Measurements from ENCODE around the gene TRRAP. TPM values are rescaled to one million over a fixed set of nuclear protein-coding genes. Genes with fewer than 3 reads are reported as not detected.

Gene TRRAP
- total and polyA plus RNA-seq, 5 experiments from 2014 or later, result 2.6 to 63.4 (median 5.9) TPM

DNA sequence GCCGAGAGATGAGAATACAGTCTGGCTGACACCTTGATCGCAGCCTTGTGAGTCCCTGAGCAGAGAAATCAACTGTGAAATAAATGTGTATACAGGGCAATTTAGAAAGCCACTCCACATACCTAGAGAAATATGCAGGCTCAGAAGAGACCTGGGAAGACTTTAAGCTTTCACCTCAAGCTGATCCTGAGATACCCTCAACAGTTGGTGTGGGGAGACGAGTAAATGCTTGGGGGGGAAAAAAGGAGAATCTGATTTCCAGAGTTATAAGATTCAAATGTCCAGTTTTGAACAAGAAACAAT is 142.0 kb downstream of the TRRAP start:
- Mint-ChIP-seq H3K4me1 (peaks cover 6 to 16% (median 9%) of the 10 kb centered on the region in 4 donors), H3K36me3 (peaks cover 11 to 54% (median 24%) of the 10 kb centered on the region in 3 donors), H3K4me3 (no peak overlapping the region), H3K27me3 (no peaks in the 10 kb centered on the region), H3K27ac (no peak overlapping the region), H3K9me3 (no peaks in the 10 kb centered on the region)
- ATAC-seq (no peak), DNase-seq (no peak)
- POLR2A ChIA-PET, result no interaction called here

- Mint-ChIP-seq H3K4me3 (no peak overlapping the region), H3K4me1 (peaks cover 0 to 12% (median 6%) of the 10 kb centered on the region in 4 donors), H3K36me3 (peaks cover 5 to 43% (median 13%) of the 10 kb centered on the region in 3 donors), H3K9me3 (no peaks in the 10 kb centered on the region), H3K27me3 (no peaks in the 10 kb centered on the region), H3K27ac (peak overlapping the region in 5 of 10 donors; percentile 6 to 86 (median 45))
- POLR2A ChIA-PET, result interaction anchor here (0.6 kb wide), 1 partner anchor 155 kb away, joined by 3 read pairs; no protein-coding TSS in a partner anchor
- DNase-seq, result peak in 1 of 10 donors; percentile 8
- ATAC-seq, result no peak
Observed at GRCh38 chr7:99021941-99022560, 143.7 kb downstream of the TRRAP start.

DNA sequence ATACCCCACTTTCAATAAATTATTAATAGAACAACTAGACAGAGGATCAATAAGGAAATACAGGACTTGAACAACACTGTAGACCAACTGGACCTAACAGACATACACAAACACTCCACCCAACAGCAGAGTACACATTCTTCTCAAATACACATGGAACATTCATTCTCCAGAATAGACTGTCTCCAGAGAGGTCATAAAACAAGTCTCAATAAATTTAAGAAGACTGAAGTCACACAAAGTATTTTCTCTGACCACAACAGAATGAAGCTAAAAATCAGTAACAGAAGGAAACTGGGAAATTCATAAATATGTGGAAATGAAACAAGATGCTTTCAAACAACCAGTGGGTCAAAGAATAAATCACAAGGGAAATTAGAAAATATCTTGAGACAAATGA is 145.7 kb downstream of the TRRAP start:
- ATAC-seq (no peak), DNase-seq (no peak)
- H3K4me1 Mint-ChIP-seq, result peaks cover 0 to 13% (median 5%) of the 10 kb centered on the region in 4 donors
- no peak overlapping the region for H3K4me3 Mint-ChIP-seq
- H3K27ac Mint-ChIP-seq, result peak overlapping the region in 5 of 10 donors; percentile 3 to 83 (median 68)
- H3K36me3 Mint-ChIP-seq, result peaks cover 1 to 53% (median 15%) of the 10 kb centered on the region in 3 donors
- POLR2A ChIA-PET, result no interaction called here
- no peaks in the 10 kb centered on the region for H3K9me3 Mint-ChIP-seq
- no peaks in the 10 kb centered on the region for H3K27me3 Mint-ChIP-seq

DNA sequence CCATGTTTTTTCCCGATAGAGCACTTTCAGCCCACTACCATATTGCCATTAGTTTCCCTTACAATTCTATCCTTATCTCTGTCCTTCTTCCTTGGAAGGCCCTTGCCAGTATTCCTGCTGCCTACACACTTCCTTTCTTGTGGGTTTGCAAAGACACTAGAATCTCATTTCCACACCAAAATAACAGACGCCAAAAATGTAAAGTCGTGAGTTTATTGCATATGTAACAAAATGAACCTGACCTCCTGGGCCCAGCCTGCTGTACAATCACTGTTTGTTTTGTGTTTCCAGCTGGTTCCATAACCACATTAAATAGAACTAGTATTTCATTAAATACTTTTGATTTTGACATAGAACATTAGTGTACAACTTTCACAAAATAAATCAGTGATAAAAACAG is 148.9 kb downstream of the TRRAP start:
- Mint-ChIP-seq H3K36me3 (peaks cover 0 to 61% (median 6%) of the 10 kb centered on the region in 3 donors), H3K4me1 (peaks cover 0 to 13% (median 3%) of the 10 kb centered on the region in 4 donors), H3K27me3 (no peaks in the 10 kb centered on the region), H3K9me3 (no peaks in the 10 kb centered on the region), H3K27ac (peak overlapping the region in 8 of 10 donors; percentile 4 to 91 (median 75)), H3K4me3 (no peak overlapping the region)
- POLR2A ChIA-PET, result no interaction called here
- DNase-seq (no peak), ATAC-seq (no peak)

GRCh38 chr7:99027841-99028240 is 149.5 kb downstream of the TRRAP start:
- peak overlapping the region in 1 of 10 donors; percentile 48 for H3K27ac Mint-ChIP-seq
- no peak for ATAC-seq
- H3K27me3 Mint-ChIP-seq, result no peaks in the 10 kb centered on the region
- H3K4me1 Mint-ChIP-seq, result peaks cover 0 to 13% (median 2%) of the 10 kb centered on the region in 4 donors
- POLR2A ChIA-PET, result no interaction called here
- H3K4me3 Mint-ChIP-seq, result no peak overlapping the region
- DNase-seq, result no peak
- H3K9me3 Mint-ChIP-seq, result no peaks in the 10 kb centered on the region
- H3K36me3 Mint-ChIP-seq, result peaks cover 0 to 67% (median 6%) of the 10 kb centered on the region in 3 donors

DNA sequence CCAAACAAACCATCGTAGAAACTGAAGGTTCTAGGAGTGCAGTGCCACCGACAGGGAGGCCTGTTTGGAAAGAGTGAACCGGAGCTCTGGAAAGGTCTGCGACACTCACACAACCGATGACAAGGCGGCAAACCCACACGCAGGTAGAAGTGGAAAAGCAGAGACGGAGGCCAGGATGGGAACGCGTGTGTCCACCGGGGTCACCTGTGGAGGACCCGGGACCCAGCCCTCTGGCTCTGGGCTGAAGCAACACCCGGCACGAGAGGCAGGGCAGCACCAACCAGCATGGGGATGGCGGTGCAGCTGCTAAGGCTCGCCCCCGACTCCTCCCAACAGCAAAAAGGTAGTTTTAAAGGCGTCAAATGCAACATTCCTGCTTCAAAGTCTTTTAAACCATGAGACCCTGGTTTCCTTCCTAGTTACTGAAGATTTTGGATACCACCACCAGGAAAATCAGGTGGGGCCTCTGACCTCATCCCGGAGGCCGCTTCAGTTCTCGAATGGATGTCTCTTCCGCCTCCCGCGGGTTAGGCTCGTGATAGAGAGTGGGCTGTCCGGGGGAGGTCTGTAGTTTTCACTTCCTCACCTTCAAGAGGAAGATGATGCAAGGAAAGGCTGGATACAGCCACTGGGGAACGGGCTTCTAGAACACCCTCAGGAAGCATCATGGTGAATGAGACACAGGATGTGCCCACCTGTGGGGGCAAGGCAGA is 150.1 kb downstream of the TRRAP start:
- Mint-ChIP-seq H3K36me3 (peaks cover 0 to 68% (median 6%) of the 10 kb centered on the region in 3 donors), H3K4me1 (peaks cover 0 to 8% (median under 1%) of the 10 kb centered on the region in 4 donors), H3K27me3 (no peaks in the 10 kb centered on the region), H3K27ac (peak overlapping the region in 1 of 10 donors; percentile 56), H3K4me3 (no peak overlapping the region), H3K9me3 (no peaks in the 10 kb centered on the region)
- POLR2A ChIA-PET, result no interaction called here
- no peak for DNase-seq
- ATAC-seq, result no peak

- Mint-ChIP-seq H3K27me3 (no peaks in the 10 kb centered on the region), H3K36me3 (peaks cover 0 to 79% (median 6%) of the 10 kb centered on the region in 3 donors), H3K27ac (peak overlapping the region in 7 of 10 donors; percentile 21 to 76 (median 55)), H3K4me3 (no peak overlapping the region), H3K9me3 (no peaks in the 10 kb centered on the region), H3K4me1 (peaks cover 0 to 3% (median under 1%) of the 10 kb centered on the region in 4 donors)
- ATAC-seq (no peak), DNase-seq (no peak)
- POLR2A ChIA-PET, result no interaction called here
Observed at GRCh38 chr7:99029466-99030435, 151.4 kb downstream of the TRRAP start.

DNA sequence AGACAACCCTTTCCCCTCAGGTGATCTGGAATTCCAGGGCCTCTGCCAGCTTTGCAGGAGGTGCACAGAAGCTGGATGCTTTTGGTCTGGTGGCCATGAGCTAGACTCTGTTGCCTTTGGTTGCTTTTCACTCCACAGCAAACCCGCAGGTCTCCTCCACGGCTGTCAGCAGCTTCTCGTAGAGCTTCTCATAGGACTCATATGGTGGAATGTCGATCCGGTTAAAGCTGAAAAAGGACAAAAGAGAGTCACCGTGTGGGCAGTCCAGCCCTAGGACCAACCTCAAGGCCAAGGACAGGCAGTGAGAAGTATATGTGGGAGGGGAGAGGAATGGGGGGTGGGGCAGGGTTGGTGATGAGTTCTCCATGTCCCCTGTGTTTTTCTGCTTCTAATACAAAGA is 152.1 kb downstream of the TRRAP start:
- POLR2A ChIA-PET, result no interaction called here
- H3K4me1 Mint-ChIP-seq, result peaks cover 0 to 2% (median under 1%) of the 10 kb centered on the region in 4 donors
- H3K27me3 Mint-ChIP-seq, result no peaks in the 10 kb centered on the region
- DNase-seq, result no peak
- ATAC-seq, result no peak
- H3K4me3 Mint-ChIP-seq, result no peak overlapping the region
- peaks cover 0 to 86% (median 8%) of the 10 kb centered on the region in 3 donors for H3K36me3 Mint-ChIP-seq
- H3K9me3 Mint-ChIP-seq, result no peaks in the 10 kb centered on the region
- peak overlapping the region in 3 of 10 donors; percentile 36 to 64 (median 59) for H3K27ac Mint-ChIP-seq

GRCh38 chr7:99030951-99031350 is 152.6 kb downstream of the TRRAP start:
- no peaks in the 10 kb centered on the region for H3K9me3 Mint-ChIP-seq
- peaks cover 0 to 86% (median 13%) of the 10 kb centered on the region in 3 donors for H3K36me3 Mint-ChIP-seq
- DNase-seq (no peak), ATAC-seq (no peak)
- POLR2A ChIA-PET, result interaction anchor here (0.7 kb wide), 1 partner anchor 14 kb away, joined by 3 read pairs; no protein-coding TSS in a partner anchor
- H3K27ac Mint-ChIP-seq, result peak overlapping the region in 6 of 10 donors; percentile 10 to 60 (median 41)
- H3K4me1 Mint-ChIP-seq, result peaks cover 0 to 2% (median under 1%) of the 10 kb centered on the region in 4 donors
- no peaks in the 10 kb centered on the region for H3K27me3 Mint-ChIP-seq
- H3K4me3 Mint-ChIP-seq, result no peak overlapping the region

DNA sequence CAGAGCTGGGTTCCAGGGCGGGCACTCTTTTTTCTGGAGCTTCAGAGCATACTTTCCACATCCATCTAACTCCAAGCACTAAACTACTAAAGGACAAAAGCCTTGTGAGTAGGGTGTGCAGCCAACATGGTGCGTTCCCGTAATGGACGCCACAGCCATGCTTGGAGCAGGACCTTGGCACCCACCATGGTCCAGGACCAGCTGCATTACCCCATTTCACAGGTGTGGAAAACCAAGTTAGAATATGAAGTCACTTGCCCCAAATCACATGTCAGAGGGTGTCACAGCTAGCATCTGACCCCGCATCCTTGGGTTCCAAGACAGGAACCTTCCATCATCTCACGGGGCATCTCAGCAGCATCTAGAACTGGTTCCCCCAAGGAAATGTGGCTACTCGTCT is 153.2 kb downstream of the TRRAP start:
- no peak for ATAC-seq
- H3K4me1 Mint-ChIP-seq, result peaks cover 0 to 2% (median under 1%) of the 10 kb centered on the region in 4 donors
- DNase-seq, result no peak
- H3K4me3 Mint-ChIP-seq, result no peak overlapping the region
- H3K36me3 Mint-ChIP-seq, result peaks cover 0 to 92% (median 14%) of the 10 kb centered on the region in 3 donors
- POLR2A ChIA-PET, result interaction anchor here (0.7 kb wide), 1 partner anchor 15 kb away, joined by 3 read pairs; no protein-coding TSS in a partner anchor
- H3K27ac Mint-ChIP-seq, result peak overlapping the region in 1 of 10 donors; percentile 46
- no peaks in the 10 kb centered on the region for H3K27me3 Mint-ChIP-seq
- no peaks in the 10 kb centered on the region for H3K9me3 Mint-ChIP-seq

- DNase-seq, result no peak
- Mint-ChIP-seq H3K27me3 (no peaks in the 10 kb centered on the region), H3K36me3 (peaks cover 0 to 94% (median 14%) of the 10 kb centered on the region in 3 donors)
Observed at GRCh38 chr7:99032928-99033327, 154.6 kb downstream of the TRRAP start.

DNA sequence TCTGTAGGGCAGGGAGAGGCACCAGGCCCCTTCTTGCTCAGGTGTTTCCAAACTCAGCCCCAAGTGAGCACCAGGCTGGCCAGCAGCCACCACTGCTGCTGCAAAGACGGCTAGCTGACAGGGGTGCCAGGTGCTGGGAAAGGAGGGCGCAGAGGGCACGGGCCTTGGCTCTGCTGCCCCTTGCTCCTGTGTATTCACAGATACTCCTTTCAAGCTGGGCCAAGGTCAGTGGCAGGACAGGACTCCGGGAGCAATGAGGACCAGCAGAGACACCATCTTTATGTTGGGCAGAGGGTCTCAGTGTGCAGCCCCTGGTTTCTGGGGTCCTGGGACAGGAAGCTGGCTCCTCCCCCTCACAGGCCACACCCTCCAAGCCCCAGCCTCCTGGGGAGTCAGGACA is 155.4 kb downstream of the TRRAP start:
- Mint-ChIP-seq H3K4me3 (no peak overlapping the region), H3K9me3 (no peaks in the 10 kb centered on the region), H3K4me1 (no peaks in the 10 kb centered on the region), H3K27me3 (no peaks in the 10 kb centered on the region), H3K36me3 (peaks cover 0 to 94% (median 18%) of the 10 kb centered on the region in 3 donors), H3K27ac (no peak overlapping the region)
- ATAC-seq (no peak), DNase-seq (no peak)
- POLR2A ChIA-PET, result no interaction called here

More at GRCh38 chr7:99032928-99033327, 154.6 kb downstream of the TRRAP start:
- POLR2A ChIA-PET, result no interaction called here
- no peak for ATAC-seq
- Mint-ChIP-seq H3K9me3 (no peaks in the 10 kb centered on the region), H3K27ac (peak overlapping the region in 2 of 10 donors; percentile 13 to 14), H3K4me3 (no peak overlapping the region), H3K4me1 (peaks cover 0 to 1% (median 0%) of the 10 kb centered on the region in 4 donors)
